CD4-positive, alpha-beta T cell treated with Interleukin-6 at 100 ng/mL for 8 hours (primary cell): Measurements from ENCODE around the gene ERCC1.
A peak's percentile ranks its signal among the peaks of the same experiment; 100 is the strongest.

Source experiments
- DNase-seq: peaks from one replicate; pipeline ENCODE4 v3.0.0-alpha.2; 2020; ENCODE audit warnings: mixed read lengths, low spot score

The ERCC1 gene

DNA sequence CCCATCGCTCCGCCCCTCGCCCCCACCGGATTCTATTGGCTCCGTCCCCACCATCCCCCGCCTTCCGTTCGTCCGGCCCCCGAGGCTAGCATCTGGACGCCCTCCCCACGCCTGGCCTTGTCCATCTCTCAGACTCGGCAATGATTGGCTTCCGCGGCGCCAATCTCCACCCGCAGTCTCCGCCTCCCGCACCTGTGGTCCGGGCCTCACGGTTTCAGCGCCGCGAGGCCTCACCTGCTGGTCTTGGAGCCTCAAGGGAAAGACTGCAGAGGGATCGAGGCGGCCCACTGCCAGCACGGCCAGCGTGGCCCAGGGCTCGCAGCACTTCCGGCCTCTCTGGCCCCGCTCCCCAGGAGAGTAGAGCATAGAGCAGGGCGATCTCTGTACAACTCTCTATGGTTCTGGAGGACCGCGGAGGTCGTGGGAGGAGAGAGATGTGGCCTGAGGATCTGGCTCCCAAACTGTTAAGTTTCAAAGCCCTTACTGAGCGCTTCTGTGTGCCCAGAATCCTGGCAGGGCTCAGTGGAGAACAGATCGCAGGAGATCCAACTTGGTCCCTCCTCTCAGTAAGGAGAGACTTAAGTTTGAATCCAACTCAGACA lies at the start of gene ERCC1:
Gene ERCC1 (minus strand): TSS at position 329 of the 602 bp plus-strand sequence. CDS start 543 bp downstream, outside the sequence.
- no peak for DNase-seq

DNA sequence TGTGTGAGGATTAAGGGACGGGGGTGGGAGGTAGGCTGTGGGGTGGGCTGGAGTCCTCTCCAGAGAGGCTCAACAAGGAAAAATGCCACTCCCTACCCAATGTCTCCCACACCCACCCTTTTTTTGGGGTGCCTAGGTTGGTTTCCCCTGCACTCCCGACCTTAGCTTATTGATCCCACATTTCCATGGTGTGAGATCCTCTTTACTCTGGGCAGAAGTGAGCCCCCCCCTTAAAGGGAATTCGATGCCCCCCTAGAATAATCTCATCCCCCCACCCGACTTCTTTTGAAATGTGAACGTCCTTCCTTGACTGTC lies 49.6 kb upstream of the ERCC1 start:
- DNase-seq, result no peak

DNA sequence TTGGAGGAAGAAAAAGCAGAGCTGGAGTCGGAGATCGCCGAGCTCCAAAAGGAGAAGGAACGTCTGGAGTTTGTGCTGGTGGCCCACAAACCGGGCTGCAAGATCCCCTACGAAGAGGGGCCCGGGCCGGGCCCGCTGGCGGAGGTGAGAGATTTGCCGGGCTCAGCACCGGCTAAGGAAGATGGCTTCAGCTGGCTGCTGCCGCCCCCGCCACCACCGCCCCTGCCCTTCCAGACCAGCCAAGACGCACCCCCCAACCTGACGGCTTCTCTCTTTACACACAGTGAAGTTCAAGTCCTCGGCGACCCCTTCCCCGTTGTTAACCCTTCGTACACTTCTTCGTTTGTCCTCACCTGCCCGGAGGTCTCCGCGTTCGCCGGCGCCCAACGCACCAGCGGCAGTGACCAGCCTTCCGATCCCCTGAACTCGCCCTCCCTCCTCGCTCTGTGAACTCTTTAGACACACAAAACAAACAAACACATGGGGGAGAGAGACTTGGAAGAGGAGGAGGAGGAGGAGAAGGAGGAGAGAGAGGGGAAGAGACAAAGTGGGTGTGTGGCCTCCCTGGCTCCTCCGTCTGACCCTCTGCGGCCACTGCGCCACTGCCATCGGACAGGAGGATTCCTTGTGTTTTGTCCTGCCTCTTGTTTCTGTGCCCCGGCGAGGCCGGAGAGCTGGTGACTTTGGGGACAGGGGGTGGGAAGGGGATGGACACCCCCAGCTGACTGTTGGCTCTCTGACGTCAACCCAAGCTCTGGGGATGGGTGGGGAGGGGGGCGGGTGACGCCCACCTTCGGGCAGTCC lies 49.0 kb upstream of the ERCC1 start:
- DNase-seq, result no peak

DNA sequence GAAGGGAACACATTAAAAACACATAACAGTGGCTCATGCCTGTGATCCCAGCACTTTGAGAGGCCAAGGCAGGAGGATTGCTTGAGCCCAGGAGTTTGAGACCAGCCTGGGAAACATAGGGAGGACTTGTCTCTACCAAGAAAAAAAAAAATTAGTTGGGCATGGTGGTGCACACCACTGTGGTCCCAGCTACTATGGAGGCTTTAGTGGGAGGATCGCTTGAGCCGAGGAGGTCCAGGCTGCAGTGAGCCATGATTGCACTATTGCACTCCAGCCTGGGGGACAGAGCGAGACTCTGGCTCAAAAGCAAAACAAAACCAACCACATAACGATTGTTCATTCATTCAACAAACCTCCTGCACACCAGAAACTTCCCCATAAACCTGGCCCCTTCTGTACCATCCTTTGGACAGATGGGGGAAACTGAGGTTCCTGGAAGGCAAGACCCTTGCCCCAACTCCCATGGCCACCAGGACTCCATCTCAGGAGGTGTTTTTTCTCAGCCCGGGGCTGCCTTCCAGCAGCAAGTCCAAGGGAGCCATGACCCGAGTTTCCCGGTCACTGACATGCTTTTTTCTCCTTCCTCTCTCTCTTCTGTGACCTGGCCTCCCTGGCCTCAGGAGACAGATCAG lies 48.3 kb upstream of the ERCC1 start:
- DNase-seq, result no peak

DNA sequence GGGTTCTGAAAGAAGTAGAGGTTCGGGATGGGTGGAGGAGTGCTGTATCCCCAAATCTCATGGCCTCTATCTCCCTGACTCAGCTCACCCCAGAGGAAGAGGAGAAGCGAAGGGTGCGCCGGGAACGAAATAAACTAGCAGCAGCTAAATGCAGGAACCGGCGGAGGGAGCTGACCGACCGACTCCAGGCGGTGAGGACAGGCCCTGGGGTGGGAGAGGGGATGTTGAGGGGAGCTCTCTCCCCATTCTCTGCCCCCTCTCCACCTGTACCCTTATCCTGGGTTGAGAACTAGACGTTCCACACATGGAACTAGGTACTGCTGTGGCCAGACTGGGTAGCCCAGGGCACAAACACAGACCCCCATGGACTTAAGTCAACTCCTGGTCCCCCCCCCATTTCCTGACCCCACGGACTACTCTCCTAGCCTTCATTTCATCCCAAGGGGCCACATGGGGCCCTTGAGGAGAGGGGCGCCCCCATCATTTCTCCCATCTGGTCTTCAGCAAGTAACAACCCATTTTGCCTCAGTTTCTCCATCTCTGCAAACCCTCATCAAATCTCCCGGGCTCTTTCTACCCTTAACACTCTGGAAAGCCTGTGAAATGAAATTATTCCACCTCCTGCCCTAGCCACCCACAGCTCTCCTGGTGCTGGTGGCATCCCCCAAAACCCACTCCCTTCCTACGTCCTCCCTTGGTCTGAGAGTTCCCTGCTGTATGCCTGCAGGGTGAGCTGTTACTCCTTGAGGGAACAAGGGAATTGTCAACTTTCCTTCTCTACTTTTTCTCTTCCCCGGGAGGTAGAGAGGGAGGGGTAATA lies 47.6 kb upstream of the ERCC1 start:
- DNase-seq, result no peak

DNA sequence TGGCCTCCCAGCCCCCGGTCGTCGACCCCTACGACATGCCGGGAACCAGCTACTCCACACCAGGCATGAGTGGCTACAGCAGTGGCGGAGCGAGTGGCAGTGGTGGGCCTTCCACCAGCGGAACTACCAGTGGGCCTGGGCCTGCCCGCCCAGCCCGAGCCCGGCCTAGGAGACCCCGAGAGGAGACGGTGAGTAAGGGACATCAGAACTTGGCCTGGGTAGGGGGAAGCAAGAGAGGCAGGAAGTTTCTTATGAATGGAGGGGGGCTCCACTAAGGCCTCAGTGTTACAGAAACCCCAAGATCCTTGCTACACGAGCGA lies 47.0 kb upstream of the ERCC1 start:
- DNase-seq, result no peak

DNA sequence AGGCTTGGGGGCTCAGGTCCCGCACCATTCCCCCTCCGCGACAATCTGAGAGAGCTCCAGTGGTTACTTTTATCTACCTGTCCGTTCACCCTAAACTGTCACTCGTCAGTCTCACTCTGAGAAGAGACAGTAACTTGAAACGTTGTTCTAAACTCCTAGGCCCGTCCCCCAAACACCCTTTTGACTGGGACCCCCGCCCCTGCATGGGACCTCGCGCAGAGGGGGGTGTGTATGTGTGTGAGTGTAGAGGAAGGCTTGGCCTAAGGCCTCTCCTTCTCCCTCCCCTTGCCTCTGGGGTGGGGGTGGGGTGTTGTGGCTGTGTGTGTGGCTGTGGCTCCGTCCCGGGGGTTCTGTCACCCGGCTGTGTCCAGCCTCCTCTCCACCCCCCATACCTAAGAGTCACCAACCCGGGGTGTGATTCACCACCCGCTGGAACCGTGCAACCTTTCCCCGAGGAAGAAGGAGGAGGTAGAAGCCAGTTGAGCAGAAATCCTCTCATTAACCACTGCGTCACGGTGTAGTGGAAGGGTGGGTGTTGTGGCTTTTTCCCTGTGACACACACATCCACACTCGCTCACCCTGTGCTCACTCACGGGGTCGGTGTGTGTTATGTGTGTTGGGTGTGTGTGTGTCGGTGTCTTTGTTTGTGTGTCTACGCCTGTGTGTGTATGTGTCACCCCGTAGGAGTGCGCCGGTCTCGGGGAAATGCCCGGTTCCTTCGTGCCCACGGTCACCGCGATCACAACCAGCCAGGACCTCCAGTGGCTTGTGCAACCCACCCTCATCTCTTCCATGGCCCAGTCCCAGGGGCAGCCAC lies 46.4 kb upstream of the ERCC1 start:
- DNase-seq, result no peak

DNA sequence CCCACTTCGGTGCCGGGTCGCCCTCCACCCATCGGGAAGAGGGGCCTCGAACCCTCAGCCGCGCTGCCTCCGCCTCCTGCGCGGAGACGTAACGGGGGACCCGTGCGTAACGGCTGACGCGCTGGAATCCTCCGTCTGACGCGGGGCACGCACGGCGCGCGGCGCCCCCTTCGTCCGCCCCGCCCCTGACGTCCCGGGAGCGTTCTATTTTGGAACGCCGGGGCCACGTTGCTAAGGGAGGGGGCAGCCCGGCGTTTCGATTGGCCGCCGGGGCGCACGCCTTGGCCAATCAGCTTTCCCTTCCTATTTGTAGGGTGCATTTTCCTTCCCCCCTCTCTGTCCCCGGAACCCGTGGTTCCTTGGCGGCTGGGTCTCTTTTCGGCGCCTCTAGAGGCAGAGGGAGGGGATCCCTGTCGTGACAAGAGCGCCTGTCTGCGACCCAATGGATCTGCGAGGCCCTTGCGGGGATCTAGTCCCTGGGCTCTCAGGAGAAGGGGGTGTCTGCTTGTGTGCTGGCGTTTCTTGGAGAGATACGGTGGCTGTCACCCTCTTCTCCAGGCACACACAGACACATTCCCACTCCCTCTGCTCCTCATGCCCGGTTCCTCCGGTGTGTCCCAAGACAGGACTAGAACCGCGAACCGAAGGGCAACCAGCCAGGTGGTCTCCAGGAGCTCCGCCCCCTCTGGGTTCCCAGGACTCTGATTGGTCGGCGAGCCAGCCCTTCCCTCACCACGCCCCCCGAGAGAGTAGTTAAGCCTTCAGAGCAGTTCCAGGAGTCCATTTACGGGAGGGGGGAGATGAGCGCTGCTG lies 45.6 kb upstream of the ERCC1 start:
- peak; percentile 94 for DNase-seq

DNA sequence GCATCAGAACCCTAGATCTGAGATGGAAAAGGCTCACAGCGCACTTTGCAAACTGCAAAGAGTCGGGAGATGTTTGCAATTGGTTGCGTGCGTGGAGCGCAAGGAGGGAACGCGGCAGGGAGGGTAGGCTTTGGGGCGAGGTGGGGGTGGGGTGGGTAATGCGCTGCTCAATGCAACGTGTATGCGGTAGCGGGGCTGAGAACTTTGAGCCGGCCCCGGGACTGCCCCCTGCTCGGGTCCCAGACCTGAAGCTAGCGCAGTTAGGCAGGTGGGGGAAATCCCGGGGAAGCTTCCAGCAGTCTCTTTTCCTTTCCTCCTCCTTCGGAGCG lies 45.0 kb upstream of the ERCC1 start:
- DNase-seq, result peak; percentile 59

DNA sequence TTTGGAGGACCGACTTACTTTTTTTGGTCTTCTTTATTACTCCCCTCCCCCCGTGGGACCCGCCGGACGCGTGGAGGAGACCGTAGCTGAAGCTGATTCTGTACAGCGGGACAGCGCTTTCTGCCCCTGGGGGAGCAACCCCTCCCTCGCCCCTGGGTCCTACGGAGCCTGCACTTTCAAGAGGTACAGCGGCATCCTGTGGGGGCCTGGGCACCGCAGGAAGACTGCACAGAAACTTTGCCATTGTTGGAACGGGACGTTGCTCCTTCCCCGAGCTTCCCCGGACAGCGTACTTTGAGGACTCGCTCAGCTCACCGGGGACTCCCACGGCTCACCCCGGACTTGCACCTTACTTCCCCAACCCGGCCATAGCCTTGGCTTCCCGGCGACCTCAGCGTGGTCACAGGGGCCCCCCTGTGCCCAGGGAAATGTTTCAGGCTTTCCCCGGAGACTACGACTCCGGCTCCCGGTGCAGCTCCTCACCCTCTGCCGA lies 44.5 kb upstream of the ERCC1 start:
- DNase-seq, result peak; percentile 32

DNA sequence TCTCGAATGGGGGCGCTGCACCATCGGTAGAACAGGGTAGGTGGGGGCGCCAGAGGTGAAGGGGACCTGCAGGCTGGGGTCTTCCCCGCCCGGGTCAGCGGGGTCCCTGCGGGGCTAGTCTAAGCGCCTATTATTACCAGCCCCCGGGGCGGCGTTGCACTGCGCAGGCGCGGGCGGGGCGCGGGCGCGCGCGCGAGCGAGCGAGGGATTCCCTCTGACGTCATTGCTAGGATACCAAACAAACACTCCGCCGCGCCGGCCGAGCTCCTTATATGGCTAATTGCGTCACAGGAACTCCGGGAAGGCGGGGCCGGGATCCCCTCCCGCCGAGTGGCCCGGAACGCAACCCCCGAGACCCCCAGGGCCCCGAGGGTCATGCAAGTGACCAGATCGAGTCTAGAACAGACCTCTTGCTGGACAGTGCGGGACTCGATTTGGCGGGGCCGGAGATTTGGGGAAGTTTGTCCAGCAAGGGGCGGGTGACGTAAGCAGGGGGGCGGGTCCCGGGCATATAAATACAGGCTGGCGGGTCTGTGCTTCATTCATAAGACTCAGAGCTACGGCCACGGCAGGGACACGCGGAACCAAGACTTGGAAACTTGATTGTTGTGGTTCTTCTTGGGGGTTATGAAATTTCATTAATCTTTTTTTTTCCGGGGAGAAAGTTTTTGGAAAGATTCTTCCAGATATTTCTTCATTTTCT lies 43.9 kb upstream of the ERCC1 start, which contains the start of gene FOSB:
Gene FOSB (plus strand): TSS at position 541 of the 703 bp plus-strand sequence. CDS start 591 bp downstream, outside the sequence.
- DNase-seq, result peak; percentile 92

DNA sequence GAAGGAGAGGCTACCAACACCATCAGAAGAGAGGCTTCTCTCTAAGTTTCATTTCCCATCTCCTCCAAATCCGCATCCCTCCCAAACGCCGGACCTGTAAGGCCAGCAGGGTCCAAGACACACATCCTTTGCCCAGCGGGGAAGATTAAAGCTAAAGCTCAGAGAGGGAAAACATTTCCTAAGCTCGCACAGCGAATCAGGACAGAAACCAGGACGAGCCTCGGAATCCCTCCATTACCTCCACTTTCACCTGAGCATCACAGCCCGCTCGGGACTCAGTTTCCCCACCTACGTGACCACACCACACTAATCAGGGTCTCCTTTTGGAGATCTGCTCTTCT lies 43.4 kb upstream of the ERCC1 start:
- no peak for DNase-seq

DNA sequence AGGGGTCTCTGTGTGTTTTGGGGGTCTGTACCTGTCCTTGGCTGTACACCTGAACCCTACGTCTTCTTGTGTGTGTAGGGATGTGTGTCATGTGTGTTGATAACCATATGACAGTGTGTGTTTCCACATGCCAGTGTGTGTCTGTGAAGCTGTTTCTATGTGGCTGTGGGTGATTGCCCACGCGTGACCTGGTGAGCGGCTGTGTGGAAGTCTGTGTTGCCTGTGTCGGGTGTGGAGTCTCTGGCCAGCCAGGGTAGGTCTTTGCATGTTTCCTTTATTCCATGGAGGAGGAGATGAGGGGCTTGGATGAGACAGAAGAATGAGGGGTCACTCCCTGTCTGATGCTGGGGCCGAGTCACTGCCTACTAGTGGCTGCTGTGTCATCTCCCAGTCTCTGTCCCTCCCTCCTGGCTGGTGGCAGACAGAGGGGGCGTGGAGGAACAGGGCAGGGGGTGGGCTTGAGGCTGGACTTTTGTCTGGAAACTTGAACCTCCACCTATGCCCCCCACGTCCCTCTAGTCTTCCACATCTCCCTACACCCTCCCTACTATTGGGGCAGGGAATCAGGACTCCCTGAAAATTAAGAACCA lies 41.2 kb upstream of the ERCC1 start:
- DNase-seq, result no peak

DNA sequence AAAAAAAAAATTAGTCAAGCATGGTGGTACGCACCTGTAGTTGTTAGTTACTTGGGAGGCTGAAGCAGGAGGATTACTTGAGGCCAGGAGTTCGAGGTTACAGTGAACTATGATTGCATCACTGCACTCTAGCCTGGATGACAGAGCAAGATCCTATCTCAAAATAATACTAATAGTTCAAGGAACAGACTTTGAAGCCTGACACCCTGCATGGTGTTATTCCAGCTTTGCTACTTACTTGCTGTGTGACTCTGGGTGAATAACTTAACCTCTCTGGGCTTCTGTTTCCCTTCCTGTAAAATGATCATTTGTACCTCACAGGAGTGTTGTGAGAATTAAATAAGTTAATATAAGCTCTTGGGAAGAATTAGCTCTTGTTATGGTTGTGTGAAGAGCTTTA lies 40.6 kb upstream of the ERCC1 start:
- no peak for DNase-seq

DNA sequence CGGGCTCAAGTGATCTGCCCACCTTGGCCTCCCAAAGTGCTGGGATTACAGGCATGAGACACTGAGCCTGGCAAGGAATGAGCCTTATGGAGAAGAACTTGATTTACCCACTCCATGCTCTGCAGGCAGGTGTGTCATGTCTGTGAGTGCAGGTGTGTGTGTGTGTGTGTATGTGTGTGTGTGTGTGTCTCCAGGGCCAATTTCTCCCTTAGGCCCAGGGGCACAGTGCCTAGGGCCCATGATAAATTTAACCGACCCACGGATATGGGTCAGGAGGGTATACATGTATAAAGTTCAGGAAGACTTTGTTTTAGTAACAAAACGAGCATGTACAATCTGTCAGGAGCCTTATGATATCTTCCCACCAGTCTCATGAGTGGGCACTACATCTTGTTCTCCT lies 39.5 kb upstream of the ERCC1 start:
- no peak for DNase-seq

DNA sequence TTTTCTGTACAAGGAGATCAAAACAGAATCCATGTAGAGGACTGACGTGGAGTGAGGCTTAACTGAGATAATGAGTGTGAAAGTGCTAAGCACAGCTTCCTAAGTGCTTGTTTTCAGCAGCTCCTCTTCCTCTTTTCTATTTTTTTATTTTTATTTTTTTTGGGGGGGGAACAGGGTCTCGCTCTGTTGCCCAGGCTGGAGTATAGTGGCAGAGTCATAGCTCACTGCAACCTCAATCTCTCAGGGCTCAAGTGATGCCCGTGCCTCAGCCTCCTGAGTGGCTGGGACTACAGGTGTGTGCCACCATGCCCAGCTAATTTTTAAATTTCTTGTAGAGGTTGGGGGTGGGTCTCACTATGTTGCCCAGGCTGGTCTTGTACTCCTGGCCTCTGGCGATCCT lies 38.5 kb upstream of the ERCC1 start:
- no peak for DNase-seq

DNA sequence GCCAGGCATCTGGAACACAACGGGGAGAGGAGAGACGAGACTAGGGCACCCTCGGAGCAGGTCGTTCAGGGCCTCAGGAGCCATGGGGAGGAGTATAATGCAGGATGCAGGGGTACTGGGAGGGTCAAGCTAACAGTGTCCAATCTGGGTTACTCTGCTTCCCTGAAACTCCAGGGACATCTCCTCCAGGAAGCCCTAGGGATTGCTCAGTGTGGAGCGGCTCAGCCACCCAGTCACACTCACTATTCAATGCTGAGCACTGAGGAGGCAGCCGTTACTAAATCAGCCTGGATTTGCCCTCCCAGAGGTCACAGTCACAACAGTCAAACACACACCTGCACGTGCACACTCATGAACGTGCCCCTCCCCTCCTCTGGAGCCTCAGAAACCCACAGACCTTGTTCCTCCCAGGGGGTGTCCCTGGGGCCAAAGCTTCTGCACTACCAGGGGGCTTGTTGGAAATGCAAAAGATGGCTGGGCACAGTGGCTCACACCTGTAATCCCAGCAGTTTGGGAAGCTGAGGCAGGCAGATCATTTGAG lies 37.2 kb upstream of the ERCC1 start:
- no peak for DNase-seq

DNA sequence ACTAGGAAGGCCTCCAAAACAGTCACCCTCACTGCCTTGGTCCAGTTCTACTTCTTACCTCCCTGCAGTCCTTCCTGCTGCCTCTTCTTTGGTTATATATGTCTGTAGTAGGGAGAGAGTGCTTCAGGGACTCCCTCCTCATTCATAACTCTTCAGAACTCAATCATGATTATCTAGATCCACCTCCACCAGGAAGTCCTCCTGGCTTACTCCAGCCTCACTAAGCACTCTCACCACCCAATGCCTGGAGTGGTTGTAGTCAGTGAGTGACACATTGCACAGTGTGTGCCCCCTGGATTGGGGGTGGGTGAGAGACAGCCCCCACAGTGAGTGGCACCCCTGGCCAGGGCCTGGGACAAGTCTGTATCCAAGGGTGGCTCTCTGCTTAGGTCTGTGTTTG lies 34.1 kb upstream of the ERCC1 start:
- no peak for DNase-seq

DNA sequence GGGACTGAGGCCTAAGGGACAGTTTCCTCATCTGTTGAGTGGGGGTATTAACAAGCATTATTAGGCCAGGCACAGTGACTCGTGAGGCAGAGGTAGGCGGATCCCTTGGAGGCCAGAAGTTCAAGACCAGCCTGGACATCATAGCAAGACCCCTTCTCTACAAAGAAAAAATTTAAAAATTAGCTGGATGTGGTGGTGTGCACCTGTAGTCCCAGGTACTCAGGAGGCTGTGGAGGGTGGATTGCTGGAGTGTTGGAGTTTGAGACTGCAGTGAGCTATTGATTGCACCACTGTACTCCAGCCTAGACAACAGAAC lies 32.7 kb upstream of the ERCC1 start:
- no peak for DNase-seq
